Mesendoderm (in vitro differentiated cells): Measurements from ENCODE around the gene EMX2.

Source experiments
- DNase-seq: peaks from one replicate; pipeline ENCODE4 v3.0.0; 2013
- H2AK5ac ChIP-seq: 2 replicates; pipeline ENCODE4 v1.6.1; 2013; ENCODE audit warnings: low read length, inconsistent platforms
- H2BK120ac ChIP-seq: 2 replicates; pipeline ENCODE4 v1.6.1; 2013; ENCODE audit warnings: low read depth, mild to moderate bottlenecking, low read length, moderate library complexity, mixed read lengths
- H2BK15ac ChIP-seq: replicated peaks from 2 replicates; pipeline ENCODE4 v1.6.1; 2013; ENCODE audit warnings: low read depth, mild to moderate bottlenecking, moderate library complexity
- H2BK5ac ChIP-seq: 2 replicates; pipeline ENCODE4 v1.6.1; 2013; ENCODE audit warnings: low read length, inconsistent platforms
- H3K18ac ChIP-seq: 2 replicates; pipeline ENCODE4 v1.6.1; 2013; ENCODE audit warnings: mild to moderate bottlenecking, low read length, mixed read lengths
- H3K23ac ChIP-seq: one replicate; pipeline ENCODE4 v1.6.1; 2013; ENCODE audit warnings: low read length
- H3K27ac ChIP-seq: 2 replicates; pipeline ENCODE4 v1.5.1; 2013; ENCODE audit warnings: low read depth, mild to moderate bottlenecking, inconsistent platforms, low read length, moderate library complexity
- H3K27me3 ChIP-seq: 2 replicates; pipeline ENCODE4 v1.6.1; 2013; ENCODE audit warnings: low read length, control low read depth, mild to moderate bottlenecking, inconsistent platforms; ENCODE audit not compliant: insufficient read depth, poor library complexity
- H3K36me3 ChIP-seq: 2 replicates; pipeline ENCODE4 v1.6.1; 2013; ENCODE audit warnings: low read length, inconsistent platforms; ENCODE audit not compliant: control insufficient read depth, insufficient read depth
- H3K4ac ChIP-seq: one replicate; pipeline ENCODE4 v1.6.1; 2013; ENCODE audit warnings: low read depth, mild to moderate bottlenecking, low read length, moderate library complexity
- H3K4me1 ChIP-seq: 2 replicates; pipeline ENCODE4 v1.6.1; 2013; ENCODE audit warnings: low read depth, low read length, inconsistent platforms; ENCODE audit not compliant: control insufficient read depth
- H3K4me2 ChIP-seq: 2 replicates; pipeline ENCODE4 v1.6.1; 2013; ENCODE audit warnings: low read length
- H3K4me3 ChIP-seq: 2 replicates; pipeline ENCODE4 v1.5.1; 2013; ENCODE audit warnings: mild to moderate bottlenecking, low read length
- H3K56ac ChIP-seq: one replicate; pipeline ENCODE4 v1.6.1; 2013; ENCODE audit warnings: low read length
- H3K79me1 ChIP-seq: 2 replicates; pipeline ENCODE4 v1.6.1; 2013; ENCODE audit warnings: low read length, inconsistent platforms
- H3K79me2 ChIP-seq: 2 replicates; pipeline ENCODE4 v1.6.1; 2013; ENCODE audit warnings: mild to moderate bottlenecking, low read length; ENCODE audit not compliant: control insufficient read depth, insufficient read depth
- H3K9ac ChIP-seq: 2 replicates; pipeline ENCODE4 v1.6.1; 2013; ENCODE audit warnings: low read length, inconsistent platforms
- H4K5ac ChIP-seq: one replicate; pipeline ENCODE4 v1.6.1; 2013; ENCODE audit warnings: low read length
- H4K8ac ChIP-seq: one replicate; pipeline ENCODE4 v1.6.1; 2013; ENCODE audit warnings: low read depth, mild to moderate bottlenecking, control low read depth, low read length, moderate library complexity
- WGBS: extraction: QIAGEN DNeasy Blood & Tissue Kit; methylation state at CpG from one replicate; pipeline ENCODE4 v1.1.7; 2013; ENCODE audit warnings: low lambda C conversion rate, missing lambda C conversion rate; ENCODE audit not compliant: insufficient coverage; ENCODE audit errors: extremely low coverage; 5-methylcytosine and 5-hydroxymethylcytosine counted together

EMX2 gene

GRCh38 chr10:117549100-117549585 lies 6.6 kb downstream of the EMX2 start:
- H3K4ac ChIP-seq = no peak overlapping the region
- H2BK15ac ChIP-seq = no peak overlapping the region
- H3K23ac ChIP-seq = no peak overlapping the region
- peaks cover 5% of the 10 kb centered on the region for H3K4me1 ChIP-seq
- no peaks in the 10 kb centered on the region for H3K36me3 ChIP-seq
- no peak overlapping the region for H3K56ac ChIP-seq
- peaks cover 87% of the 10 kb centered on the region for H3K27me3 ChIP-seq
- H3K18ac ChIP-seq = no peak overlapping the region
- H4K8ac ChIP-seq = no peak overlapping the region
- DNase-seq = no peak
- H3K4me2 ChIP-seq = no peak overlapping the region
- no peaks in the 10 kb centered on the region for H3K79me1 ChIP-seq
- H4K5ac ChIP-seq = no peak overlapping the region
- no CpG with 5 or more reads among the region's 6 CpGs for WGBS
- H2AK5ac ChIP-seq = no peak overlapping the region
- no peak overlapping the region for H3K27ac ChIP-seq
- no peak overlapping the region for H2BK120ac ChIP-seq
- no peaks in the 10 kb centered on the region for H3K79me2 ChIP-seq
- H3K9ac ChIP-seq = no peak overlapping the region
- H2BK5ac ChIP-seq = no peak overlapping the region
- no peak overlapping the region for H3K4me3 ChIP-seq

GRCh38 chr10:117550076-117550475 lies 7.5 kb downstream of the EMX2 start:
- Histone ChIP-seq H3K79me2 (no peaks in the 10 kb centered on the region), H3K79me1 (no peaks in the 10 kb centered on the region), H3K9ac (no peak overlapping the region), H2BK15ac (no peak overlapping the region), H2BK5ac (no peak overlapping the region), H3K4ac (no peak overlapping the region), H2AK5ac (no peak overlapping the region), H4K8ac (no peak overlapping the region), H3K56ac (no peak overlapping the region), H2BK120ac (no peak overlapping the region), H3K4me1 (peaks cover 5% of the 10 kb centered on the region), H3K4me3 (no peak overlapping the region), H3K23ac (no peak overlapping the region), H4K5ac (no peak overlapping the region), H3K27me3 (peaks cover 90% of the 10 kb centered on the region), H3K27ac (no peak overlapping the region), H3K18ac (no peak overlapping the region), H3K36me3 (no peaks in the 10 kb centered on the region), H3K4me2 (no peak overlapping the region)
- no peak for DNase-seq
- WGBS = no CpG with 5 or more reads among the region's 6 CpGs

GRCh38 chr10:117550599-117551329 lies 8.2 kb downstream of the EMX2 start:
- Histone ChIP-seq H3K27ac (no peak overlapping the region), H2BK5ac (no peak overlapping the region), H3K18ac (no peak overlapping the region), H2BK120ac (no peak overlapping the region), H3K9ac (no peak overlapping the region), H3K56ac (no peak overlapping the region), H3K4me2 (no peak overlapping the region), H4K8ac (no peak overlapping the region), H3K36me3 (no peaks in the 10 kb centered on the region), H3K27me3 (peaks cover 91% of the 10 kb centered on the region), H3K4me1 (peaks cover 5% of the 10 kb centered on the region), H3K23ac (peak overlapping the region; percentile 35), H4K5ac (no peak overlapping the region), H3K4me3 (no peak overlapping the region), H3K79me2 (no peaks in the 10 kb centered on the region), H3K79me1 (no peaks in the 10 kb centered on the region), H2BK15ac (no peak overlapping the region), H2AK5ac (no peak overlapping the region), H3K4ac (no peak overlapping the region)
- no CpG with 5 or more reads among the region's 22 CpGs for WGBS
- DNase-seq = no peak

- Histone ChIP-seq H3K36me3 (no peaks in the 10 kb centered on the region), H3K4me1 (no peaks in the 10 kb centered on the region), H2BK5ac (no peak overlapping the region), H3K27me3 (peaks cover 88% of the 10 kb centered on the region), H3K27ac (no peak overlapping the region), H4K8ac (no peak overlapping the region), H2BK120ac (no peak overlapping the region), H4K5ac (no peak overlapping the region), H2AK5ac (no peak overlapping the region), H3K18ac (no peak overlapping the region), H3K9ac (no peak overlapping the region), H3K23ac (no peak overlapping the region), H3K56ac (no peak overlapping the region), H3K79me2 (no peaks in the 10 kb centered on the region), H3K4ac (no peak overlapping the region), H2BK15ac (no peak overlapping the region), H3K4me3 (no peak overlapping the region), H3K4me2 (peak overlapping the region; percentile 39), H3K79me1 (no peaks in the 10 kb centered on the region)
- no CpG with 5 or more reads among the region's 45 CpGs for WGBS
- DNase-seq = peak; percentile 70
Measured at GRCh38 chr10:117551330-117552155, 9.0 kb downstream of the EMX2 start.

- H3K56ac ChIP-seq = no peak overlapping the region
- H3K4ac ChIP-seq = no peak overlapping the region
- DNase-seq = peak; percentile 56
- H3K79me2 ChIP-seq = no peaks in the 10 kb centered on the region
- H3K18ac ChIP-seq = no peak overlapping the region
- peaks cover 81% of the 10 kb centered on the region for H3K27me3 ChIP-seq
- no peak overlapping the region for H3K4me3 ChIP-seq
- no peak overlapping the region for H3K9ac ChIP-seq
- no peak overlapping the region for H3K27ac ChIP-seq
- no peaks in the 10 kb centered on the region for H3K79me1 ChIP-seq
- H4K8ac ChIP-seq = no peak overlapping the region
- H2BK5ac ChIP-seq = no peak overlapping the region
- H3K36me3 ChIP-seq = no peaks in the 10 kb centered on the region
- no peak overlapping the region for H2BK15ac ChIP-seq
- H3K23ac ChIP-seq = no peak overlapping the region
- H2AK5ac ChIP-seq = no peak overlapping the region
- H2BK120ac ChIP-seq = no peak overlapping the region
- WGBS = no CpG with 5 or more reads among the region's 39 CpGs
- H4K5ac ChIP-seq = no peak overlapping the region
- H3K4me1 ChIP-seq = no peaks in the 10 kb centered on the region
- peak overlapping the region; percentile 39 for H3K4me2 ChIP-seq
Measured at GRCh38 chr10:117552156-117552631, 9.6 kb downstream of the EMX2 start.
